ENCODE measurements around the gene NPIPB2. TPM values are rescaled to one million over a fixed set of nuclear protein-coding genes. Genes with fewer than 3 reads are reported as not detected.
"Not testable (repeated sequence)": the region's sequence is repeated elsewhere in the genome, so short reads cannot be mapped to it uniquely, and the experiment has no call there.

The NPIPB2 gene
- total RNA-seq, 1 donor: 0.63 TPM

DNA sequence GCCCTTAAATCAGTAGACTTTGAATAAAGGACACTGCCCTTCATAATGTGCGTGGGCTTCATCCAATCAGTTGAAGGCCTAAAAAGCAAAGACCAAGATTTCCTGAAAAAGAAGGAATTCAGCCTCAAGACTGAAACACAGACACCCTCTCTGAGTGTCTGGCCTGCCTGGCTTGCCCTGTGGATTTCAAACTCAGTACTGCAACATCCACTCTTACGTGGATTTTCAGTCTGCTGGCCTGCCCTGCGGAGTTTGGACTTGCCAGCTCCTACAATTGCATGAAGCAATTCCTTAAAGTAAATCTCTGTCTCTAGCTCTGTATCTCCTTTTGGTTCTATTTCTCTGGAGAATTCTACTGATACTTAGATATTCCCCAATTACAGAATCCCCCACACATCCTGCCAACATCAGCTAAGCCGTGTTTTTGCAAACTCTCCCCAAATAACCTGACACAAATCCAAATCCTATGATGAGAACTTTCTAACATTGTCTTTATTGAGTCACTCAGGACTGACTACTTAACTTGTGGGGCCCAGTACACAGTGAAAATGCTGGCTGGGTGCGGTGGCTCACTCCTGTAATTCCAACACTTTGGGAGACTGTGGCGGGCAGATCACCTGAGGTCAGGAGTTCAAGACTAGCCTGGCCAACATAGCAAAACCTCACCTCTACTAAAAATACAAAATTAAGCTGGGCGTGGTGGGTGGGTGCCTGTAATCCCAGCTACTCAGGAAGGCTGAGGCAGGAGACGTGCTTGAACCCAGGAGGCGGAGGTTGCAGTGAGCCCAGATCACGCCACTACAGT, 15.9 kb upstream of the NPIPB2 start:
- DNase-seq (ENCODE audit: low read depth): peak; percentile 51
- H3K4me3 ChIP-seq (ENCODE audit: low read depth, low read length): no peak overlapping the region
- TF ChIP-seq, protein P1, sequence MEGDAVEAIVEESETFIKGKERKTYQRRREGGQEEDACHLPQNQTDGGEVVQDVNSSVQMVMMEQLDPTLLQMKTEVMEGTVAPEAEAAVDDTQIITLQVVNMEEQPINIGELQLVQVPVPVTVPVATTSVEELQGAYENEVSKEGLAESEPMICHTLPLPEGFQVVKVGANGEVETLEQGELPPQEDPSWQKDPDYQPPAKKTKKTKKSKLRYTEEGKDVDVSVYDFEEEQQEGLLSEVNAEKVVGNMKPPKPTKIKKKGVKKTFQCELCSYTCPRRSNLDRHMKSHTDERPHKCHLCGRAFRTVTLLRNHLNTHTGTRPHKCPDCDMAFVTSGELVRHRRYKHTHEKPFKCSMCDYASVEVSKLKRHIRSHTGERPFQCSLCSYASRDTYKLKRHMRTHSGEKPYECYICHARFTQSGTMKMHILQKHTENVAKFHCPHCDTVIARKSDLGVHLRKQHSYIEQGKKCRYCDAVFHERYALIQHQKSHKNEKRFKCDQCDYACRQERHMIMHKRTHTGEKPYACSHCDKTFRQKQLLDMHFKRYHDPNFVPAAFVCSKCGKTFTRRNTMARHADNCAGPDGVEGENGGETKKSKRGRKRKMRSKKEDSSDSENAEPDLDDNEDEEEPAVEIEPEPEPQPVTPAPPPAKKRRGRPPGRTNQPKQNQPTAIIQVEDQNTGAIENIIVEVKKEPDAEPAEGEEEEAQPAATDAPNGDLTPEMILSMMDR (IDR thresholded peaks at IDR 0.05; ENCODE audit: insufficient read depth, low read length): no peak

DNA sequence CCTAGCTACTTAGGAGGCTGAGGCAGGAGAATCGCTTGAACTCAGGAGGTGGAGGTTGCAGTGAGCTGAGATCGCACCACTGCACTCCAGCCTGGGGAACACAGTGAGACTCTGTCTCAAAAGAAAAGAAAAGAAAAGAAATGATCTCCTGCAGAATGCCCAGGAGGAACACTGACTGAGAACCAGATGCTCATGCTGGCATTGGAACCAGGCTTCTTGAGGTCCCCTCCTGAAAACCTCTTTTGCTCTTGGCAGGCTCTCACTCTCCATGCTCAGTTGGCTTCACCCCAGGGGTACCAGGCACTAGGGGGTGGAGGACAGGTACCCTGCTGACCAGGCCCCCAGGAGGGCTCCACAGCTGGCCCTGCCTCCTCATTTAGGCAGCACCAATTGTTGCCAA, 14.7 kb upstream of the NPIPB2 start:
- TF ChIP-seq, protein P1 (IDR thresholded peaks at IDR 0.05; ENCODE audit: insufficient read depth, low read length): no peak
- H3K4me3 ChIP-seq (ENCODE audit: low read depth, low read length): no peak overlapping the region
- DNase-seq (ENCODE audit: low read depth): no peak

DNA sequence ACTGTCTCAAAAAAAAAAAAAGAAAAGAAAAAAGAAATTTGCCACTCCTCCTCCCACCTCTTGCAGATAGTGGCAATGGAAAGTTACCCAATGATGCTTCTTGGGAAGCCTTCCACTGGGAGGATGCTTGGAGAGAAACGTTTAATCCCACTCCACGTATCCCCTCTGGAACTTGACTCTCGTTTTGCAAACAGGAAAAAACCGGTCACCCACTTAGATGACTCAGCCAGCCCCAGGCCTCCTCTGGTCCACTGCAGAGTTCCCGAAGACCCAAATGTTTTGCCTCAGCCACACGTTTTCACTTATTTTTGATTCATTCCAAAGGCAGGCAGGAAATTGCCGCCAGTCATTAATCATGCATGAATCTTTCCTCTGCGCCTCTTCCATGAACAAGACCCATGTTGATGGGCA, 13.9 kb upstream of the NPIPB2 start:
- no peak overlapping the region for H3K4me3 ChIP-seq (ENCODE audit: low read depth, low read length)

DNA sequence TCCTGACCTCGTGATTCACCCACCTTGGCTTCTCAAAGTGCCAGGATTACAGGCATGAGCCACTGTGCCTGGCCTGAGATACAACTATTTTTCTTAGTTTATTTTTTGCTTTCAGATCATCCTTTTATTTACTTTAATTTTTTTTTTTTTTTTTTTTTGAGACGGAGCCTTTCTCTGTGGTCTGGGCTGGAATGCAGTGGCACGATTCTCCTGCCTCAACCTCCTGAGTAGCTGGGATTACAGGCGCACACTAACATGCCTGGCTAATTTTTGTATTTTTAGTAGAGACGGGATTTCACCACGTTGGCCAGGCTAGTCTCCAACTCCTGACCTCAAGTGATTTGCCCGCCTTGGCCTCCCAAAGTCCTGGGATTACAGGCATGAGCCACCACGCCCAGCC, 11.7 kb upstream of the NPIPB2 start:
- not testable (repeated sequence) for DNase-seq (ENCODE audit: low read depth); H3K4me3 ChIP-seq (ENCODE audit: low read depth, low read length)

More for the DNA sequence above, 13.9 kb upstream of the NPIPB2 start:
- peak; percentile 89 for DNase-seq (ENCODE audit: low read depth)
- TF ChIP-seq, protein P1 (IDR thresholded peaks at IDR 0.05; ENCODE audit: insufficient read depth, low read length): no peak

DNA sequence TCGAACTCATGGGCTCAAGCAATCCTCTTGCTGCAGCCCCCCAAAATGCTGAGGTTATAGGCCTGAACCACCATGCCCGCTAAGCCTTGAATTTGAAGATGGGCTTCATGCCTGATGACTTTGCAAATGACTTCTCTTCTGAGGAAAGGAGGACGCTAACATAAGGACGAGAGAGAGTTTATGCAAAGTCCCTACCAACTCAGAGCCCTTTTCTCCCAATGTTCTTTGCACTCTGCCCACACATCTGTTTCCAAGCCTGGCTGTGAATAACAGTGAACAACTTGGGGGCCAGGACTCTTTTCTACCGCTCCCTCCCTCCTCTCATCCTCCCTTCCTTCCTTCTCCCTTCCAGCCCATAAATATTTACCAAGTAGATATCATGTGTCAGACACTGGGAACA, 8.5 kb upstream of the NPIPB2 start:
- H3K4me3 ChIP-seq (ENCODE audit: low read depth, low read length): no peak overlapping the region
- DNase-seq (ENCODE audit: low read depth): no peak
- TF ChIP-seq, protein P1 (IDR thresholded peaks at IDR 0.05; ENCODE audit: insufficient read depth, low read length): no peak

DNA sequence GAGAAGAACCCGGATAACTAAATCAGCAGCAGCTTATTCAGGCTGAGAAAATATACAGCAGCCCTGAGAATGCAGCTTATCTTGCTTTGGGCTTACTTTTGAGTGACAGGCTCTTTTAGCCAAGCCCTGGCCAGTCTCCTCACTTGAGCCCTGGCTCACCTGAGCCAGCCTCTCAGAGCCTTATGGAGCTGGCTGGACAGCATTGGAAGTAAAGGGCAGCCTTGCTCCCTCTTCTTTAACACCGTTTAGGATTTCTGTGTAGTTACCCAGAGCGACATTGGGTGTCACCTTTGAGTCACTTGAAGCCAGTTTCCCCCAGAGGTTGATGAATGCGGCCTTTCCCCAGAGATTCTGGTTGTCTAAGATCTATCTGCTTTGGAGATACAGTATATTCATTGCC, 7.7 kb upstream of the NPIPB2 start:
- no peak overlapping the region for H3K4me3 ChIP-seq (ENCODE audit: low read depth, low read length)
- DNase-seq (ENCODE audit: low read depth): peak; percentile 61
- TF ChIP-seq, protein P1 (IDR thresholded peaks at IDR 0.05; ENCODE audit: insufficient read depth, low read length): peak; percentile 45

DNA sequence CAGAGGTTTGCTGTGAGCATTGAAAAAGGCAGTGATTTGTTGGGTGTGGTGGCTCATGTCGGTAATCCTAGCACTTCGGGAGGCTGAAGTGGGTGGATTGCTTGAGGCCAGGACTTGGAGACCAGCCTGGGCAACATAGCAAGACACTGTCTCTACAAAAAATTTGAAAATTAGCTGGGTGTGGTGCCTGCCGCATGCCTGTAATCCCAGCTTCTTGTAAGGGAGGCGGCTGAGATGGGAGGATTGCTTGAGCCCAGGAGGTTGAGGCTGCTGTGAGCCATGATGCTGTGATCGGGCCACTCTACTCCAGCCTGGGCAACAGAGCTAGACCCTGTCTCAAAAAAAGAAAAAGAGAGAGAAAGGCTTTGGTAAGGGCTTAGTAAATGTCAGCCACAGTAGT, 7.0 kb upstream of the NPIPB2 start:
- TF ChIP-seq, protein P1 (IDR thresholded peaks at IDR 0.05; ENCODE audit: insufficient read depth, low read length): no peak
- H3K4me3 ChIP-seq (ENCODE audit: low read depth, low read length): no peak overlapping the region
- no peak for DNase-seq (ENCODE audit: low read depth)
